Measurements from ENCODE around the gene ZNF10. TPM values are rescaled to one million over a fixed set of nuclear protein-coding genes. Genes with fewer than 3 reads are reported as not detected.

The ZNF10 gene
- total and polyA plus RNA-seq, 4 donors = 1.8 to 5.6 (median 4.3) TPM

GRCh38 chr12:133124674-133125073, 5.8 kb upstream of the ZNF10 start:
- no peak overlapping the region for H3K9ac ChIP-seq (ENCODE audit: low read depth in 1 of 2, low read length in 2 of 2)
- H3K4me1 ChIP-seq (ENCODE audit: control insufficient read depth in 4 of 4, insufficient read depth in 4 of 4, low read length in 3 of 4) = peaks cover 0 to 2% (median 0%) of the 10 kb centered on the region in 4 donors
- no peak for DNase-seq (ENCODE audit: low spot score)
- no peak for TF ChIP-seq HNF4G (IDR thresholded peaks at IDR 0.05)
- TF ChIP-seq MAX (IDR thresholded peaks at IDR 0.05) = no peak
- TF ChIP-seq CTCF (IDR thresholded peaks at IDR 0.05; ENCODE audit: low read depth, low read length, missing input control) = no peak
- TF ChIP-seq YY1 (IDR thresholded peaks at IDR 0.05) = no peak
- no peak for TF ChIP-seq ATF3 (IDR thresholded peaks at IDR 0.05)
- no peak for TF ChIP-seq TAF1 (conservative IDR thresholded peaks at IDR 0.05)
- no peak for TF ChIP-seq HNF4A (conservative IDR thresholded peaks at IDR 0.05)
- TF ChIP-seq REST (IDR thresholded peaks at IDR 0.05) = no peak
- TF ChIP-seq NR2F2 (IDR thresholded peaks at IDR 0.05) = no peak
- TF ChIP-seq JUND (IDR thresholded peaks at IDR 0.05) = no peak
- no peak for TF ChIP-seq SP1 (IDR thresholded peaks at IDR 0.05)
- no peak for TF ChIP-seq EGR1 (IDR thresholded peaks at IDR 0.05; ENCODE audit: low read depth in 2 of 2)
- no peak for TF ChIP-seq FOXA1 (IDR thresholded peaks at IDR 0.05)
- no peak for TF ChIP-seq GABPA (IDR thresholded peaks at IDR 0.05 in 1 of 2, conservative IDR thresholded peaks at IDR 0.05 in 1 of 2)
- no peak for TF ChIP-seq FOXA2 (IDR thresholded peaks at IDR 0.05)
- no peak for TF ChIP-seq RXRA (IDR thresholded peaks at IDR 0.05)
- TF ChIP-seq RAD21 (IDR thresholded peaks at IDR 0.05) = no peak
- no peak overlapping the region for H3K27ac ChIP-seq (ENCODE audit: low read depth in 1 of 2, low read length in 2 of 2)
- no peaks in the 10 kb centered on the region for H3K27me3 ChIP-seq (ENCODE audit: control insufficient read depth in 4 of 4, insufficient read depth in 4 of 4, low read length in 3 of 4)
- WGBS = 96% methylated on average over 2 of the region's 2 CpGs
- H3K9me3 ChIP-seq (ENCODE audit: control insufficient read depth in 4 of 4, low read length in 3 of 4) = peaks cover 42 to 78% (median 62%) of the 10 kb centered on the region in 4 donors
- H3K4me3 ChIP-seq (ENCODE audit: low read depth in 1 of 3, low read length in 3 of 3) = peak overlapping the region in 2 of 3 donors; percentile 51 to 71
- H3K36me3 ChIP-seq (ENCODE audit: control insufficient read depth in 4 of 4, insufficient read depth in 3 of 4, low read depth in 1 of 4, low read length in 3 of 4) = peaks cover 2 to 50% (median 30%) of the 10 kb centered on the region in 4 donors

- no peak for DNase-seq (ENCODE audit: low spot score)
- H3K36me3 ChIP-seq (ENCODE audit: control insufficient read depth in 4 of 4, insufficient read depth in 3 of 4, low read depth in 1 of 4, low read length in 3 of 4) = peaks cover 2 to 27% (median 18%) of the 10 kb centered on the region in 4 donors
- peak overlapping the region; percentile 90 to 95 (median 91) for H3K4me3 ChIP-seq (ENCODE audit: low read depth in 1 of 3, low read length in 3 of 3)
- peak overlapping the region in 1 of 2 donors; percentile 79 for H3K9ac ChIP-seq (ENCODE audit: low read depth in 1 of 2, low read length in 2 of 2)
- WGBS = 20% methylated on average over 26 of the region's 26 CpGs
- H3K9me3 ChIP-seq (ENCODE audit: control insufficient read depth in 4 of 4, low read length in 3 of 4) = peaks cover 27 to 54% (median 31%) of the 10 kb centered on the region in 4 donors
- H3K4me1 ChIP-seq (ENCODE audit: control insufficient read depth in 4 of 4, insufficient read depth in 4 of 4, low read length in 3 of 4) = peaks cover 0 to 2% (median 0%) of the 10 kb centered on the region in 4 donors
- H3K27ac ChIP-seq (ENCODE audit: low read depth in 1 of 2, low read length in 2 of 2) = peak overlapping the region; percentile 96 to 98
- no peaks in the 10 kb centered on the region for H3K27me3 ChIP-seq (ENCODE audit: control insufficient read depth in 4 of 4, insufficient read depth in 4 of 4, low read length in 3 of 4)
- no peak for TF ChIP-seq HNF4A (conservative IDR thresholded peaks at IDR 0.05)
- no peak for TF ChIP-seq NR2F2 (IDR thresholded peaks at IDR 0.05)
- TF ChIP-seq GABPA (IDR thresholded peaks at IDR 0.05 in 1 of 2, conservative IDR thresholded peaks at IDR 0.05 in 1 of 2) = no peak
- TF ChIP-seq JUND (IDR thresholded peaks at IDR 0.05) = no peak
- TF ChIP-seq ATF3 (IDR thresholded peaks at IDR 0.05) = no peak
- TF ChIP-seq ZBTB33 (IDR thresholded peaks at IDR 0.05) = no peak
- no peak for TF ChIP-seq RAD21 (IDR thresholded peaks at IDR 0.05)
- TF ChIP-seq REST (IDR thresholded peaks at IDR 0.05) = no peak
- no peak for TF ChIP-seq FOXA1 (IDR thresholded peaks at IDR 0.05)
- no peak for TF ChIP-seq MAX (IDR thresholded peaks at IDR 0.05)
- no peak for TF ChIP-seq YY1 (IDR thresholded peaks at IDR 0.05)
- TF ChIP-seq HNF4G (IDR thresholded peaks at IDR 0.05) = no peak
Measured at GRCh38 chr12:133129368-133130037, 924 bp upstream of the ZNF10 start.

Data from liver (tissue), 9 donors.